ENCODE measurements around the gene AAK1. TPM values are rescaled to one million over a fixed set of nuclear protein-coding genes. Genes with fewer than 3 reads are reported as not detected.

Gene AAK1
- total RNA-seq, 4 donors from 2014 or later = 42.5 to 55.9 (median 51.2) TPM

- no peak for TF ChIP-seq CTCF (IDR thresholded peaks at IDR 0.05; ENCODE audit: low read depth)
Measured at GRCh38 chr2:69499242-69499641, 144.3 kb downstream of the AAK1 start.

- no peak for TF ChIP-seq CTCF (IDR thresholded peaks at IDR 0.05; ENCODE audit: low read depth)
Measured at GRCh38 chr2:69495861-69496260, 147.7 kb downstream of the AAK1 start.

GRCh38 chr2:69495008-69495407 lies 148.5 kb downstream of the AAK1 start:
- no peak for TF ChIP-seq CTCF (IDR thresholded peaks at IDR 0.05; ENCODE audit: low read depth)

GRCh38 chr2:69494126-69494525 lies 149.4 kb downstream of the AAK1 start:
- TF ChIP-seq CTCF (IDR thresholded peaks at IDR 0.05; ENCODE audit: low read depth) = no peak

GRCh38 chr2:69493268-69493667 lies 150.3 kb downstream of the AAK1 start:
- no peak for TF ChIP-seq CTCF (IDR thresholded peaks at IDR 0.05; ENCODE audit: low read depth)

- TF ChIP-seq CTCF (IDR thresholded peaks at IDR 0.05; ENCODE audit: low read depth) = no peak
Measured at GRCh38 chr2:69491864-69492263, 151.7 kb downstream of the AAK1 start.

GRCh38 chr2:69490486-69490885 lies 153.1 kb downstream of the AAK1 start:
- no peak for TF ChIP-seq CTCF (IDR thresholded peaks at IDR 0.05; ENCODE audit: low read depth)

All from subcutaneous adipose tissue (tissue), 4 donors.